Panc1 (cell line): ENCODE measurements around the gene NDUFA11.

Experiments
- CTCF ChIP-seq: fragments of 450-650 bp; IDR thresholded peaks from 2 replicates; pipeline ENCODE4 v1.5.1; 2017; ENCODE audit warnings: mild to moderate bottlenecking
- TCF7L2 ChIP-seq: IDR thresholded peaks from 2 replicates; pipeline ENCODE4 v1.6.1; 2011; ENCODE audit warnings: mild to moderate bottlenecking, low read depth, low read length, inconsistent platforms

- TF ChIP-seq CTCF (no peak), TCF7L2 (no peak)
These were observed 36.1 kb downstream of the NDUFA11 start for GRCh38 chr19:5867201-5868136.
